Motor neuron (in vitro differentiated cells): Measurements from ENCODE around the gene AANAT. TPM values are rescaled to one million over a fixed set of nuclear protein-coding genes. Genes with fewer than 3 reads are reported as not detected.

Experiments
- ATAC-seq, 8 experiments: fragments of 200-7000 bp; cut with Tn5 transposase; replicated peaks in 6 of 8; 2 replicates each; pipeline ENCODE4 v1.8.0; 2021; ENCODE audit warnings: mild to moderate bottlenecking in 8 of 8, moderate library complexity in 8 of 8
- H3K27ac ChIP-seq, 2 donors: fragments of 250-450 bp; sonication (Bioruptor Pico); 2 replicates each; pipeline ENCODE4 v1.9.0; 2021; ENCODE audit warnings: antibody characterized with exemption in 2 of 2, mild to moderate bottlenecking in 2 of 2, moderate library complexity in 1 of 2
- H3K4me1 ChIP-seq, 2 donors: fragments of 250-450 bp; sonication (Bioruptor Pico); replicated peaks in 1 of 2; 2 replicates each; pipeline ENCODE4 v1.6.1; 2021; ENCODE audit warnings: antibody characterized with exemption in 2 of 2, mild to moderate bottlenecking in 2 of 2, moderate library complexity in 1 of 2
- H3K4me3 ChIP-seq, 5 donors: fragments of 250-450 bp; sonication (Bioruptor Pico); 2 replicates each; pipeline ENCODE4 v1.9.0; 2021; ENCODE audit warnings: antibody characterized with exemption in 5 of 5, mild to moderate bottlenecking in 5 of 5, moderate library complexity in 4 of 5
- WGBS, 10 experiments: fragments of 450-650 bp; shearing (Covaris generic); methylation state at CpG; one replicate each; pipeline ENCODE4 v1.0.0; 2022; 5-methylcytosine and 5-hydroxymethylcytosine counted together
- in situ Hi-C, 9 experiments: fragments of 400-800 bp; cut with MboI; loops; one replicate each; pipeline ENCODE4 v1.15.0; 2021; ENCODE audit warnings: low sequenced_read_pairs in 9 of 9, low pct_unique_long_range_greater_than_20kb in 2 of 9; ENCODE audit not compliant: unreplicated experiment in 9 of 9
- total RNA-seq, 8 experiments: library from RNA; unstranded; fragments of 300-600 nt; gene quantifications; 2 replicates each; pipeline versions ENCODE4 v1.2.3 to v1.2.4, GENCODE V29; 2022

AANAT gene
- total RNA-seq, 8 experiments from 2014 or later: 0.23 to 0.81 (median 0.46) TPM; not detected in 2

DNA sequence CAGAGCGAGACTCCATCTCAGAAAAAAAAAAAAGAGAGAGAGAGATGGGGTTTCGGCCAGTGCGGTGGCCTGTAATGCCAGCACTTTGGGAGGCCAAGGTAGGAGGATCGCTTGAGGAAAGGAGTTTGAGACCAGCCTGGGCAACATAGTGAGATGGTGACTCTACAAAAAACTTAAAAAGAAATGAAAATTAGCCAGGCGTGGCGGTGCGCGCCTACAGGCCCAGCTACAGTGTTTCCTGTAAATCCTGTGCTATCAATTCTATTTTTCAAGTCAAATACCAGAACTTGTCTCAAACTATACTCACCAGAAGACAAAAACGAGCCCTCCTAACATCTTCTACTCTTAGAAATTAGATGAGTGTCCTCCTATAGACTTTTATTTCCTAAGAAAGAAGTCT lies 33.7 kb upstream of the AANAT start:
- ATAC-seq: no peak
- H3K4me3 ChIP-seq: no peak overlapping the region
- 83 to 100% (median 95%) methylated on average over 1 to 9 of the region's 9 CpGs for WGBS, 10 experiments
- in situ Hi-C loops: no loop called here
- no peak overlapping the region for H3K27ac ChIP-seq
- peaks cover 0 to 4% of the 10 kb centered on the region in 2 donors for H3K4me1 ChIP-seq

DNA sequence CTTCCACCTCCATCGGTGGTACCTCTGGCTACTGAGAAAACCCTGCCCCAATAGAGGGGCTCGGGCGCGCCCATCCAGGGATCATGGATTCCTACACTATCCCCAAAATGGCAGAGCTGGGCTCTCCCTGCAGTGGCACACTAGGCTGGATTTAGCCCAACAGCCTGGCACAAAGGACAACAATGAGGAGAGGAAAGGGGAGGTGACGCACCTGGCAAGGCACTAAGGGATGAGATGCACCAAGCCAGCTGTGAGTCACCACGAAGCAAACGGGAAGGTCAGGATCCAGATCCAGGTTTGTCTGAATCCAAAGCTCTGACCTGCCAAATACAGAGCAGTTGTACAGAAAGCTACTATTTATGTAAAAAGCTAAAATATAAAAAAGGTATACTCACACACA lies 32.5 kb upstream of the AANAT start:
- WGBS, 10 experiments: 79 to 100% (median 100%) methylated on average over 1 to 7 of the region's 7 CpGs; no CpG with 5 or more reads in 5 of the 10 experiments
- no peak overlapping the region for H3K27ac ChIP-seq
- no peak for ATAC-seq

DNA sequence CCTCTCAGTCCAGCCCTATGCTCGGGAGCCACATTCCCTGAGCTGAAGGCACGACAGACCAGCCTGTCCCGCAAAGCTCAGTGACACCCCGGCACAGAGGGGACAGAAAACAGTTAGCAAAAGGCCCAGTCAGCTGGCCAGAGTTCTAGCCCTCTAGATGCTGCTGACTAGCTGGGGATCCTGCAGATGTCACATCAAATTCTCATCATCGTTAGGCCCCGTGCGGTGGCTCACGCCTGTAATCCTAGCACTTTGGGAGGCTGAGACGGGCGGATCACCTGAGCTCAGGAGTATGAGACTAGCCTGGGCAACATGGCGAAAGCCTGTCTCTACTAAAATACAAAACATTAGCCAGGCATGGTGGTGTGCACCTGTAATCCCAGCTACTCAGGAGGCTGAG lies 31.7 kb upstream of the AANAT start:
- WGBS, 10 experiments: 83 to 100% (median 100%) methylated on average over 1 to 5 of the region's 11 CpGs; no CpG with 5 or more reads in 5 of the 10 experiments
- ATAC-seq: no peak
- Histone ChIP-seq H3K4me1 (peaks cover under 1 to 7% of the 10 kb centered on the region in 2 donors), H3K4me3 (no peak overlapping the region), H3K27ac (no peak overlapping the region)
- in situ Hi-C loops: no loop called here

More for the DNA sequence above, 32.5 kb upstream of the AANAT start:
- no peak overlapping the region for H3K4me3 ChIP-seq
- in situ Hi-C loops: no loop called here
- peaks cover 0 to 4% of the 10 kb centered on the region in 2 donors for H3K4me1 ChIP-seq

DNA sequence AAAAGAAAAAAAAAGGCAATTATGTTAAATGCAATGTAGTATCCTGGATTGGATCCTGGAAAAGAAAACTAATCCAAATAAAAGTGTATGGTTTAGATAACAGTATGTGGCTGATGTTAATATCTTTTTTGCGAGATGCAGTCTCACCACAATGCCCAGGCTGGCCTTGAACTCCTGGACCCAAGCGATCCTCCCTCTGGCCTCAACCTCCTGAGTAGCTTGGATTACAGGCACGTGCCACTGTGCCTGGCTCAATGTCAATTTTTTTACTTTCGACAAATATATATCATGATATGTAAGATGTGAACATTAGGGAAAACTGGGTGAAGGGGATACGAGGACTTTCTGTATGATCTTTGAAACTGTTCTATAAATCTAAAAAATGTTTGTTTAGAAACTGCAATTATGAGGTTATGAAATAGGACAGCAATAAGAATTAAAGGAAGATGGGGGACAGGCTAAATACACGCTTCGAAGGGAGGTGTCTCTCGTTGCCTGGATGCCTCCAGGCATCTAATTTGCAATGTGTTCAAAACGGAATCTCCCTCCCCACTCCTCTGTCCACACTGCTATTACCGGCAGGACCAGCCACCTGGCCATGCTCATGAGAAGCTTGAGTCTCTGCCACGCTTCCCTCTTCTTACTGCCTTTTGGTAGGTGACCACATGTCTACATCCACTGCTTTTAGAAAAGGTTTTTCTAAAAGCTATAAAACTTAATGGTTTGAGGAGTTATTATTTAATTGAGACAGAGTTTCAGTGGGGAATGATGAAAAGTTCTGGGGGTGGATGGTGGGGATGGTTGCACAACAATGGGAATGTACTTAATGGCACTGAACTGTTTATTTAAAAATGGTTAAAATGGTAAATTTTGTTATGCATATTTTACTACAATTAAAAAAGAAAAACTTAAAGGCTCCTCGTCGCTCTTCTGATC lies 29.7 kb upstream of the AANAT start:
- ATAC-seq: peak in 4 of 8 experiments; percentile 46 to 94 (median 80)
- H3K4me3 ChIP-seq: no peak overlapping the region
- in situ Hi-C loops: no loop called here
- H3K27ac ChIP-seq: no peak overlapping the region
- 33 to 100% (median 88%) methylated on average over 1 to 12 of the region's 13 CpGs for WGBS, 10 experiments
- H3K4me1 ChIP-seq: peaks cover 15 to 16% of the 10 kb centered on the region in 2 donors

DNA sequence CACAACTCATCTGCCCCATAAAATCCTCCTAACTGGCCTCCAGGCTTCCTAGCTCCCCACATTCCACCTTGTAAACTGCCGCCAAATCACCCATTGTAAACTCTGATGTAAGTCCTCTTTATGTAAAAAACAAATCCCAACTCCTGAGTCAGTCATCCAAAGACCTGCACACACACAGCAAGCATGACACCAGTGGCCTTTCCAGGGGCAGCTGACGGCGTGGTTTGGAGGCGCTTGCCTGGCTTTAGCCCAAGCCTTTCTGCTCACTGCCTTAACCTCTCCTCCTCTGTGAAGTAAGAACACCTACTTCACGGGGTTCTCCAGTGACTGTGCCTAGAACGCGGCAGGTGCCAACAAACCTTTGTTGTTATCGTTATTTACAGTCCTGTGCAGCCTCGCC lies 28.5 kb upstream of the AANAT start:
- WGBS, 10 experiments: 81 to 100% (median 85%) methylated on average over 1 to 9 of the region's 9 CpGs; no CpG with 5 or more reads in 4 of the 10 experiments
- Histone ChIP-seq H3K4me3 (no peak overlapping the region), H3K27ac (no peak overlapping the region), H3K4me1 (peaks cover 16 to 17% of the 10 kb centered on the region in 2 donors)
- no peak for ATAC-seq
- in situ Hi-C loops: no loop called here

DNA sequence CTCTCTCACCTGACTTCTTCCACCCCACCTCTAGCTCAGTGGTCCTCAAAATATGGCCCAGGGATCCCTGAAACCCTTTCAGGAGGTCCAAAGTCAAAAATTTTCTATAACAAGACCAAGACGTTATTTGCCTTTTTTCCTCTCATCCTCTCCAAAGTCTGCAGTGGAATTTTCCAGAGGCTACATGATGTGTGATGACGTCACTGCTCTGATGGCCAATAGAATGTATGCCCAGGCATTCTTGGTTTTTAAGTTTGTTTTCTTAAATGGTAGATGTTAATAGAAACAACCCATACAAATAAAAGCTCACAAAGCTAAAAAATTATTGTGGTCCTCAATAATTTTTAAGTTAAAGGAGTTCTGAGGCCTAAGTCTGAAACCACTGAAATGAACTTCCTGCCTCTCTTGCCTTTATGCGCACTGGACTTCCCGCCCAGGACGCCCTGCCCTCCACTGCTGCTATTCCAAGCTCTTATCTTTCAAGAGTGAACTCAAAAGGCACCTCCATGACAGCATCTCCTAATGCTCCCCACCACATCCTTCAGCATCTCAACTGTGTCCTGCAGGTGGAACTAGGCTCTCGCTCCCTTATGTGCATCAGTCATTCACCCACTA lies 28.0 kb upstream of the AANAT start:
- WGBS, 10 experiments: 42 to 95% (median 87%) methylated on average over 1 to 6 of the region's 6 CpGs; no CpG with 5 or more reads in 2 of the 10 experiments
- in situ Hi-C loops: no loop called here
- ATAC-seq: no peak
- H3K4me1 ChIP-seq: peaks cover 21 to 22% of the 10 kb centered on the region in 2 donors
- no peak overlapping the region for H3K4me3 ChIP-seq
- no peak overlapping the region for H3K27ac ChIP-seq

DNA sequence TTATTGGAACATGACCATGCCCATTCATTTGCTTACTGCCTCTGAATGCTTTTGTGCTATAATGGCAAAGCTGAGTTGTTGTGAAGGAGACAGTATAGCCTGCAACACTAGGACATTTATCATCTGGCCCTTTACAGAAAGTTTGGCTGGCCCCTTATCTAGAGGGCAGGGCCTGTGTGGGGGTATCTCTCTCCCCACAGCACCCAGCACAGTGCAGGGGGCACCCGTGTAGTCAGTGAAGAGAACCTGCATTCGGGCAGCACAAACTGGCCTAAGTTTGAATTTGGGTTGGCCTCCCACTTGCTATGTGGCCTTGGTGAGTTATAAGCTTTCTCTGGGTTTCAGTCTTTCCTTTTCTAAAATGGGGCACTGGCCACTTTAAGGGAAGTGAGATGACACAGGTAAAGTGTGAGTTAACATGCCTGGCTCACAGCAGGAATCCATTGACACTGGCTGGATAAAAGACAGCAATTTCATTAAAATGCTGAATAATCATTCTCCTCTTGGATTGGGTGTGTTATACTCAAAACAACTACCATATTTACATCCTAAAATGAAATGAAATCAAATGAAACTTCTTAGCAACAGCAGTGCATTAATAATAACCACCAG lies 26.5 kb upstream of the AANAT start:
- ATAC-seq: peak in 2 of 8 experiments; percentile 7 to 8
- no peak overlapping the region for H3K27ac ChIP-seq
- in situ Hi-C loops: no loop called here
- WGBS, 10 experiments: 78 to 100% (median 94%) methylated on average over 1 to 2 of the region's 2 CpGs; no CpG with 5 or more reads in 3 of the 10 experiments
- H3K4me1 ChIP-seq: peaks cover 36 to 37% of the 10 kb centered on the region in 2 donors
- H3K4me3 ChIP-seq: no peak overlapping the region

DNA sequence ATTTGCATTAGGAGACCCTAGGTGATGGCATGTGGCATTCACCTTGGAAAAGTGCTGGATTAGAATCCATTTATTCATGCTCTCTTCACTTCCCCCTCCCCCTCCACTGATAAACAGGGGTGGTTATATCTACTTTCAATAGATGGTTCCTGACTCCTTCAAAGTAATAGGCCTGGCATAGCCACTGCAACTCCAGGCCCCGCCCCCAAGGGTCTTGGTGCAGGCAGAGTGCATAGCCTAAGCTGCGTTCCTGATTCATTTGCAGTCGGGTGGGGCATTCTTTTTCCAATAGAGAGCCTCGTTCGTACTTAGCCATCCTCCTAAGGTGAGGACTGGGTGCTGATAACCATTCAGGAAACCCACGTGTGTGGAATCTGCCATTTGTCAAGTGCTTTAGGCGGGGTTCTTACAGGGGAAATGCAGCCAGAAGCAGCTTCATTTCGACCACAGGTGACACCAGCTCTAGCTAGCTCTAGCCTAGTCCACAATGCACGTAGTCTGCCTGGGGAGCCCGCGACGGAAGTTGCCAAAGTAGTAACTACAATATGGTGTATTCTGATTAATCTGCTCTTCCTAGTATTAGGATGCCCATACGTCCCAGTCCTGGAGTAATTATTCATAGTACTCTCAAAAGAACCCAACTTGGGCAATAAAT lies 25.6 kb upstream of the AANAT start:
- H3K27ac ChIP-seq: no peak overlapping the region

DNA sequence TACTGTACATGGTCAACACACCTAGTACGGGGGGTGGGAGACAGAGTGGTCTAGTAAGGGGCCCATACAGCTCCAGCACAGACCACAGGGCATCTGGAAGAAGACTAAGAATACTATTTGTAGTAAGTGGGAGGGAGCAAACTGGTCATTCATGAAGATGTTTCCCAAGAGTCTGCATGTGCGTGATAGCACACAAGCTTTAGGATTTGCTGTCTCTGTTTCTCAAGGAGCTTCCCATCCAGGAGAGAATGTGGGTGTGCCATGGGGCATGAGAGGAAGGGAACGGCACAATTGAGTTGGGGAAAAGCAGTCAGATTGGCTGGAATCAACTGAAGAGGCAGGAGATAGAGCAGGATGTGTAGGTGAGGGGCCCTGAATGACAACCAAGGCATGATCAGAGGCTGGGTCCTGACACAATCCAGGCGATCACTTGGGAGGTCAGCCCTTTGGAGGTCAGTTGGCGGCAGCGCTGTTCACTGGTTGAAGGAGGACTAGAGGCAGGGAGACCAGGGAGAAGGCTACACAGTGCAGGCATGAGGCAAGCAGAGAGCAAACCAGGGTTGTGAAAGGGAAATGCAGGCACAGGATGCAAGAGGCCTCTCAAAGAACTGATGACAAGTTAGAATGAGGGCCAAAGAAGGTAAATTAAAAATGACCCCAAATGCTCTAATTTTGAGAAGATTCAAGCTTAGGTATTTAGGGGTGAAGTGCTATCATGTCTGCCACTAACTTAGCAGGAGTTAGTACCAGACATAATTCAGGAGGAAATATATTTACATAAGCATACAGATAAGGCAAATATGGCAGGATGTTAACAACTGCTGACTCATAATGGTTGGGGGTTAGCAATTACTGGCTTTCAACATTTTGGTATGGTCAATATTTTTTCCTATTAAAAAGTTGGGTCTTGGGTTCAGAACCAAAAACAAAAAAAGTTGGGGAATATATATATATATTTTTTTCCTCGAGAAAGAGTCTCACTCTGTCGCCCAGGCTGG lies 24.8 kb upstream of the AANAT start:
- Histone ChIP-seq H3K27ac (no peak overlapping the region), H3K4me3 (no peak overlapping the region), H3K4me1 (peaks cover 53% of the 10 kb centered on the region in 2 donors)
- ATAC-seq: no peak
- in situ Hi-C loops: no loop called here
- WGBS, 10 experiments: 80 to 100% (median 95%) methylated on average over 1 to 7 of the region's 8 CpGs; no CpG with 5 or more reads in 2 of the 10 experiments

More for the DNA sequence above, 25.6 kb upstream of the AANAT start:
- peaks cover 45 to 46% of the 10 kb centered on the region in 2 donors for H3K4me1 ChIP-seq
- ATAC-seq: no peak
- in situ Hi-C loops: no loop called here
- 0 to 74% (median 64%) methylated on average over 1 to 13 of the region's 13 CpGs; no CpG with 5 or more reads in 3 of the 10 experiments for WGBS, 10 experiments
- H3K4me3 ChIP-seq: no peak overlapping the region

DNA sequence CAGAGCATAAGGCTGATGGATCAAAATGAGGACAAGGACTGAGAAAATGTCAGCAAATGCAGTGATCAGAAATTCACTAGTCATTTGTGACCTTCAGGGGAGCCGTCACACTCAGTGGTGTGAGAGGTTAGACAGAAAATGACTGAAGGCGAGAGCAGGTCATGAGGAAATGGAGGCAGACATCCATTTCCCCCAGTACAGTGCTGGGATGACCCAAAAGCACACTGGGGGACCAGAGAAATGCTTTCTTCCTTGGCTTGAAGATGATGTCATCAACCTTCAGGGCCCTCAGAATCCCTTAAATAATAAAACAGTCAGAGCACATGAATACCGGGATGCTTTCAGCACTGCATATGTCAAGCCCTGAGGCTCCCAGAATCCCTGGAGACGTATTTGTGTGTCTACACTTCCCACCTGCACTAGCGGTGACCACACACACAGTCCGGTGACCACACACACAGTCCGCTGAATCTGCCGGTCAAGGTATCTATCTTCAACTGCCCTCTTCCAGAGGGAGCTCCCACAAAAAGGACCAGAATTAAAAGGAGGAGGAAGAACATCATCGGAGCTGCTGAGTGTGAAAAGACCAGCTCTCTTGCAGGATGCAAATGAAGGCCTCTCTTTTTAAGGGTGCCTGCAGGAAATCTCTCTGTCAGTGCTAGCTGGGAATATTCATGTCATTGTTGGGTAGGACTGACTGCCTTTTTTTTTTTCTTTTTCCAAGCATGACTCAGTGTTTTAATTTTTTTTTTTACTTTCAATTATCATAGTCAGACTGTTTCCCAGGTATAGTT lies 22.7 kb upstream of the AANAT start:
- H3K4me3 ChIP-seq: peak overlapping the region in 4 of 5 donors; percentile 4 to 23 (median 12)
- 0 to 32% (median 13%) methylated on average over 2 to 8 of the region's 9 CpGs; no CpG with 5 or more reads in 4 of the 10 experiments for WGBS, 10 experiments
- peak; percentile 69 to 93 (median 86) for ATAC-seq
- peak overlapping the region; percentile 59 to 74 for H3K27ac ChIP-seq
- peaks cover 64% of the 10 kb centered on the region in 2 donors for H3K4me1 ChIP-seq
- in situ Hi-C loops: no loop called here
